GM10847 (cell line): ENCODE measurements around the gene FUCA2.
A peak's percentile ranks its signal among the peaks of the same experiment; 100 is the strongest.

ENCODE experiments used
- POLR2A ChIP-seq: IDR thresholded peaks from 2 replicates; pipeline ENCODE4 v1.6.1; 2011; ENCODE audit not compliant: insufficient read length; ENCODE audit errors: extremely low read depth

FUCA2 gene

DNA sequence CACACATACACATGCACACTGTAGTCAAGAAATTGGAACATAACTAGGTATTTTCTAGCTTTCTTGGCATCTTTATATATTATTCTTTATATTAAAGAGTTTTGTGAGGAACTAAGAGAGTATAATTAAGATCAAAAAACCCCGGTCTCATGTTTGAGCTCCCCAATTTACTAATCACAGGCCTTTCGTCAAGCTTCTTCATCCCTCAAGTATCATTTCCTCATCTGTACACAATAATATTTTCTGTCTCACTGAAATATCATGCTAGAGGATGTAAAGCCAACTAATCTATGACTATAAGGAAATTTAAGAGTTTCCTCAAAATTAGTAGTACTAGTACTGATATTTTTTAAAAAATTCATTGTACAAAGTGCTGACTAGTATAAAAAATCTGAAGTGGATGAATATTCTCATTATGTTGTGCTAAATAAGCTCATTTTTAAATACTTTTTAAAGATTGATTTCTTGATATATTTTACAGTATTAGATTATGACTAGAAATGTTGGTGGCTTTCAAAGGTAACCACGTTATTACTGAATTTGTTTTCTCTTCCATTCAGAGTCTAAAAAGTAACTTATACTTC lies 32.9 kb downstream of the FUCA2 start:
- TF ChIP-seq POLR2A = no peak

DNA sequence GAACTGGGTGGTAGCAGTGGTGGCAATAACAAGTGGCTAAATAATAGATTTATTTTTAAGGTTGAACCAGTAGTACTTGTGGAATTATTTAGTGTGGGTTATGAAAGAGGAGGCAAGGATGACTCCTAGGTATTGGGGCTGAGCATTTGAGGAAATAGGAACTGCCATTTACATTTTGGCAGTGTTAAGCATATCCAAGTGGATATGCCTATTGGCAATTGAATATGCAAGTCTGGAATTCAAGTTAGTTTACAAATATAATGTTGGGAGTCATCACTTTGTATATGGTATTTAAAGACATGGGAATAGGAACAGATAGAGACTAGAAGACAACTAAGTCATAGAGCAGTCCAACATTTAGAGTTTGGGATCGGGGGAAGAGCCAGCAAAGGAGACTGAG lies 35.0 kb downstream of the FUCA2 start:
- no peak for TF ChIP-seq POLR2A

- no peak for TF ChIP-seq POLR2A
Observed at GRCh38 chr6:143471822-143472221, 39.7 kb downstream of the FUCA2 start.

DNA sequence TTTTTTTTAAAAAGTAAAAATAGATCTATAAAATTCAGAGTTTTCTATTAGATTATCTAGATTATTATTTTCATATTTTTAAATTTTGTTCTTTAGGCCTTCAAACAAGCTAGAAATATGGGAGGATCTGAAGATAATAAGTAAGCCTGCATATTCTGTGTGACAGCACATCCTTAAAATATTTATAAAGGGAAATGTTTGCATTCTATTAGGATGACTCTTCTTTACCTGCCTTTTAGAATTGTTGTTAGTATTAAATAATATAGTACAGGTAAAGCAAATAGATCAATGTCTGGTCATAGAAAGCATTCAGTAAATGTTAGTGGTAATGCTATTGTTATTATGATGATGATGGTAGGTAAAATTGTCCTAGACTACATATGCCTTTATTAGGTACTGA lies 43.5 kb downstream of the FUCA2 start:
- no peak for TF ChIP-seq POLR2A

DNA sequence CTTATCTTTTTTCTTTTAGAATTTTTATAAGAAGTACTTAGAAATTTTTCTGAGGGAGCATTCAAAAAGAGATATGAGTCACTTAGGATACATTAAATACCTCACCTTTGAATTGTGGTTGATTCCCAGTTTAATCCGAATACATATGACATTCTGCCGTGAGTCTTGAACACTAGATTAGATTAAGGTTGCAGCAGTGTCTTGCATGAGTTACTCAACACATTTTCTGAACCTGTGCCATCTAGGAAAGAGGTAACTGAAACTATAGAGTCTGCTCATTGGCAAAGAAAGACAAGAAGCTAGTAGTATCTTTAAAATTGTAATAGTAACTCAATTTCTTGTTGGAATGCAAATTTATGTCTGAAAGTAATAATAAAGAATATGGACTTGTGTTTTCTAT lies 46.0 kb downstream of the FUCA2 start:
- no peak for TF ChIP-seq POLR2A

- no peak for TF ChIP-seq POLR2A
Observed at GRCh38 chr6:143457563-143458359, 53.8 kb downstream of the FUCA2 start.

DNA sequence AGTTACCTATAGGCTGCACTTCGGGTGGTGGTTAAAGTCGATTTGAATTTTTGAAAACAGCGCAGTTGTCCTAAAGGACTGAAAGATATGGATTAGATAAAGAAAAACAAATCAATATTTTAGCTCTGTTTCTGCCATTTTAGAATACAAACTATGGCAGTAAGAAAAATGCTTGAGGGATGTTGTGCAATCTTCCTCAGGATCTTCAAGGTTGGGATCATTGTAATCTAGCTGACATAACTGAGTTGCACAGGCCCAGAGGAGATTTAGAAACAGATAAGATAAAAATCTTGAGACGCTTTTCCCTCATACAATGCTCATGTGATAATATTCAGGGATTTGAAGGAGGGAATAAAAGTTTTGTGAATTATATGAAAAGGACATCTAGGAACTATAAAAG lies 60.0 kb downstream of the FUCA2 start:
- TF ChIP-seq POLR2A = no peak

DNA sequence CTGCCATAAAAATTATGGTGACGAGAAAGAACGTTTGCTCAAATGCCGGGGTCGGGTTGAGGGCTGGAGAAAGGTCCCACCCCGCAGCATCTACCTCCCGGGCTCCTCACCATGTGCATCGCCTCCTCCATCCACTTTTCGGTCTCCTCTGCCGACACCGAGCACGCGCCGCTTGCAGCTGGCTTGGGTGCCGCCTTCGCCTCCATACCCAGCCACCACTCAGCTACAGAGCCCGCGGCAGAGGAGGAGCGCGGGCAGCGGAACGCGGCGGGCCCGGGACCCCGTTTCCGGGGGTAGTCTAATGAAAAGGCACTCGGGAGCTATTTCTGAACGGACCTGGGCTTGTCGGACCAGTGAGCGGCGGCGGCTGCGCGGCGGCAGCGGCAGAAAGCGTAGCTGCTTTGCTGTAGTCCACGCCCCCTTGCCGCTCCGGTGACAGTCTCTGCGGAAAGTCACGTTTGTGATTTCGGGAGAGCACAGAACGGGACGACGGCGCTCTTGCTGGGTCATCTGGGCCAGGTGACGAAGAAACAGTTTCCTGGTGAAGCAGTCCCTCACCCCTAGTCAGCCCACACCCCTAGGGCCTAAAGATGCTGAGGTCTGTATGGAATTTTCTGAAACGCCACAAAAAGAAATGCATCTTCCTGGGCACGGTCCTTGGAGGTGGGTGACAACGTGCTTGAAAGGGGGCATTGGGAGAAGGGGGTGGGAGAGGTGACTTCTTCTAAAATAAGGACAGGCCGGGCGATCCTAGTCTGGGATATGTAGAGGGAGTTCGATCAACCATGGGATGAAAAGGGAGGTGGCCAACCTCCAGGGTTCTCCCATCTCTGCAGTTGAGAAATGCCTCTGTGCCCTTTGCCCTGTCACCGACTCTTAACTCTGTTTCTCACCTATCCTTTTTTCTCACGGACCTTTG lies 60.8 kb downstream of the FUCA2 start, which contains the start of the genes ADAT2 and PEX3:
ADAT2 (minus strand) TSS at position 243 of the 919 bp plus-strand sequence; CDS start at position 206, 37 bp downstream.
PEX3 (plus strand) TSS at position 353 of the 919 bp plus-strand sequence; CDS start at position 591, 238 bp downstream.
- TF ChIP-seq POLR2A = peak; percentile 90

- TF ChIP-seq POLR2A = no peak
Observed at GRCh38 chr6:143449714-143450452, 61.6 kb downstream of the FUCA2 start.

DNA sequence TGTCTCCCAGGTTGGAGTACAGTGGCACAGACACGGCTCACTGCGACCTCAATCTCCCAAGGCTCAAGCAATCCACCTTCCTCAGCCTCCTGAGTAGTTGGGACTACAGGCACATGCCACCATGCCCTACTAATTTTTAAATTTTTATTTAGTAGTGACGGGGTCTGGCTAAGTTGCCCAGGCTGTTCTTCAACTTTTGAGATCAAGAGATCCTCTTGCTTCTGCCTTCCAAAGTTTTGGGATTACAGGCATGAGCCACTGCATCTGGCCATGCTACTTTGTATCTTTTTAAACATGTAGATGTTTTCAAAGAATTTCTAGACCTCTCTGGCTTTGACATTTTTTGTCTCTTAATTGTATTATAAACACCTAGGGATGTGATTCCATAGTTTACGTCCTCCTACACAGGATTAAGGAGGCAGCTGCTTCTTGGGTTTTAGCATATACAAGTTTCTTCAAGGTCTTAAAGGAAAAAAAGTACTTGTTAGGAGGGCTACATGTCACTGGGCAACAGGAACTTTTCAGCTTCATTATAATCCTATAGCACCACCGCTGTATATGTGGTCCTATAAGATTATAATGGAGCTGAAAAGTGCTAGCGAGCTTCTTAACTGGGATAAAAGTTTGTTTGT lies 62.3 kb downstream of the FUCA2 start:
- TF ChIP-seq POLR2A = no peak
